Natural killer cell (primary cell): ENCODE results near the gene DSCAML1. TPM values are rescaled to one million over a fixed set of nuclear protein-coding genes. Genes with fewer than 3 reads are reported as not detected.

Source experiments
- ATAC-seq, 3 donors: fragments of 150-1000 bp in 2 of 3; fragments of 200-7000 bp in 1 of 3; cut with Tn5 transposase; 1 replicate in 1 of 3; 2 replicates in 2 of 3; pipeline ENCODE4 v1.10.0; 2021; ENCODE audit warnings: mild to moderate bottlenecking in 2 of 3, moderate library complexity in 2 of 3
- DNase-seq, 2 donors: peaks; one replicate each; pipeline versions ENCODE4 v3.0.0 to v3.0.0-alpha.2; 2013 to 2021; ENCODE audit warnings: mixed read lengths in 1 of 2
- H3K27ac ChIP-seq: one replicate; pipeline ENCODE4 v1.5.1; 2013; ENCODE audit warnings: mild to moderate bottlenecking, low read length
- H3K27me3 ChIP-seq: one replicate; pipeline ENCODE4 v1.6.1; 2013; ENCODE audit warnings: low read length; ENCODE audit not compliant: control insufficient read depth, insufficient read depth
- H3K36me3 ChIP-seq: one replicate; pipeline ENCODE4 v1.6.1; 2013; ENCODE audit warnings: low read length; ENCODE audit not compliant: control insufficient read depth, insufficient read depth
- H3K4me1 ChIP-seq: one replicate; pipeline ENCODE4 v1.6.1; 2013; ENCODE audit warnings: low read length; ENCODE audit not compliant: control insufficient read depth, insufficient read depth
- H3K4me3 ChIP-seq: one replicate; pipeline ENCODE4 v1.5.1; 2013; ENCODE audit warnings: low read length
- H3K9me3 ChIP-seq: one replicate; pipeline ENCODE4 v1.6.1; 2013; ENCODE audit warnings: low read length; ENCODE audit not compliant: control insufficient read depth, insufficient read depth
- H3K27ac Mint-ChIP-seq, 2 donors: one replicate each; pipeline ENCODE4 v1.8.0; 2022; ENCODE audit warnings: mild to moderate bottlenecking in 2 of 2, mixed read lengths in 2 of 2, moderate library complexity in 1 of 2
- H3K27me3 Mint-ChIP-seq, 2 donors: one replicate each; pipeline ENCODE4 v1.8.0; 2022; ENCODE audit warnings: low read depth in 2 of 2, mixed read lengths in 2 of 2
- H3K36me3 Mint-ChIP-seq: one replicate; pipeline ENCODE4 v1.8.0; 2022; ENCODE audit warnings: mixed read lengths
- H3K4me1 Mint-ChIP-seq, 2 donors: one replicate each; pipeline ENCODE4 v1.8.0; 2022; ENCODE audit warnings: mixed read lengths in 2 of 2
- H3K4me3 Mint-ChIP-seq: one replicate; pipeline ENCODE4 v1.8.0; 2022; ENCODE audit warnings: mild to moderate bottlenecking, moderate library complexity, mixed read lengths
- H3K9me3 Mint-ChIP-seq, 2 donors: one replicate each; pipeline ENCODE4 v1.8.0; 2022; ENCODE audit warnings: mixed read lengths in 2 of 2
- WGBS: methylation state at CpG from one replicate; pipeline ENCODE4 v1.1.7; 2013; ENCODE audit warnings: missing lambda C conversion rate; ENCODE audit not compliant: insufficient coverage; 5-methylcytosine and 5-hydroxymethylcytosine counted together
- intact Hi-C: fragments of 100-400 bp; cut with micrococcal nuclease; formaldehyde crosslinking; loops from one replicate; pipeline ENCODE4 v1.14.2; 2022
- total RNA-seq, 4 donors: library from RNA; stranded (reverse); fragments of 120-200 nt in 1 of 4; gene quantifications; one replicate each; pipeline versions ENCODE4 v1.2.3 to v1.2.4, GENCODE V29; 2013 to 2022
- TF ChIP-seq, protein P1 (sequence below): fragments of 200-600 bp; IDR thresholded peaks from one replicate; pipeline ENCODE4 v1.8.0; 2022; ENCODE audit warnings: antibody characterized with exemption

DSCAML1 gene
- total RNA-seq, 3 donors from 2014 or later (not counting 1 experiment from before 2014, with no cell fraction given): 0.66 TPM; not detected in 2

DNA sequence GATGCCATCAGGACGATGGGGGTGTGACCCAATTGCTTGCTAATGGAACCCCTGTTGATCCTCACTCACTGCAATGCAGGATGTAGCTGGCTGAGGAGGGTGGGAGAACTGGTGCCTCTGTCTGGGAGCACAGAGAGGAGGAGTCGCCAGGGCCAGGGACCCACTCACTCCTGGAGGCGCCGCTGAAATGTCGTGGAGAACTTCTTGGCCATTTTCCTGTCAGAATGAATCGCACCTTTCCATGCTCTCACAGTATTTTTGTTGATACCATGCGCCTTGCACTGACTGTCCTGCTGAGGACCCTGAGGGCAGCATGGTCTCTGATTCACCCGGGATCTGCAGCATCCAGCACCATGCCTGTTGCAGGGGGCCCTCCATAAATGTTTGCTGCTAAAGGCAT, 211.4 kb downstream of the DSCAML1 start:
- intact Hi-C loops: no loop called here

DNA sequence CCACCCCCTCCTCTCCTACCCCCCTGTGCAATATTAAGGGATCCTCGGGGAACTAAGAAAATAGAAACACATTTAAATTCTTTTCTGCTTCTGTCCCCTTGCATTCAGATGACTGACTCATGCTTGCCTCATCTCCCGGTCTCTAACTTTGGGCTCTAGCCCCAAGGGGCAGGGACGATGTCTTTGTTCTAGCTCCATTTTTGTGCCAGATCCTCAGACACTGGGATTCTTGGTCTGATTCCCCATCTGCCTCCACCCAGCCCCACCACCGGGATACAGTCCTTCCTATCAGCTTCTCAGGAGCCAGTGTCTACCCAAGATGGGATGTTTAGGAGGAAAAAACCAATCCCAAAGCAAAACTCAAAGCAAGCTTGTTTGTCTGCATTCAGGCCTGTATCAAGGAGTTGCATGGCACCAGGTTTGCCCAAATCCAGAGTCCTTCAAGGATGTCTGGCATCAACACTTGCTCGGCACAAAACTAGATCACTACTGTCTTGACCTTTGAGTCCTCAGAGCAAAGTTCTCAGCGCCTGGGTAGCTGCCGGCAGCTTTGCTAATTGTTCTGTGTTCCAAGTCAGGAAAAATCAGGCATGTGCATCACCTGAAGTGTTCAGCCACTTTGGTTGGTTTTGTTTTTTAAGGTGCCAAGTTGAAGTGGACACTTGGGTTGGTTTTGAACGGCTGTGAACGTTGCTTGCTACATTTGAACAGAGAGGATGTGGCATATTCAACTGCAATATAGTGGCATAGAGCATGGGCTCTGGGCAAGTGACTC, 212.8 kb downstream of the DSCAML1 start:
- H3K9me3 Mint-ChIP-seq: no peaks in the 10 kb centered on the region
- no peak overlapping the region for H3K27ac Mint-ChIP-seq
- H3K36me3 Mint-ChIP-seq: no peaks in the 10 kb centered on the region
- Histone ChIP-seq H3K4me1 (no peaks in the 10 kb centered on the region), H3K4me3 (no peak overlapping the region), H3K27me3 (no peaks in the 10 kb centered on the region), H3K36me3 (no peaks in the 10 kb centered on the region), H3K27ac (no peak overlapping the region), H3K9me3 (no peaks in the 10 kb centered on the region)
- TF ChIP-seq, protein P1, sequence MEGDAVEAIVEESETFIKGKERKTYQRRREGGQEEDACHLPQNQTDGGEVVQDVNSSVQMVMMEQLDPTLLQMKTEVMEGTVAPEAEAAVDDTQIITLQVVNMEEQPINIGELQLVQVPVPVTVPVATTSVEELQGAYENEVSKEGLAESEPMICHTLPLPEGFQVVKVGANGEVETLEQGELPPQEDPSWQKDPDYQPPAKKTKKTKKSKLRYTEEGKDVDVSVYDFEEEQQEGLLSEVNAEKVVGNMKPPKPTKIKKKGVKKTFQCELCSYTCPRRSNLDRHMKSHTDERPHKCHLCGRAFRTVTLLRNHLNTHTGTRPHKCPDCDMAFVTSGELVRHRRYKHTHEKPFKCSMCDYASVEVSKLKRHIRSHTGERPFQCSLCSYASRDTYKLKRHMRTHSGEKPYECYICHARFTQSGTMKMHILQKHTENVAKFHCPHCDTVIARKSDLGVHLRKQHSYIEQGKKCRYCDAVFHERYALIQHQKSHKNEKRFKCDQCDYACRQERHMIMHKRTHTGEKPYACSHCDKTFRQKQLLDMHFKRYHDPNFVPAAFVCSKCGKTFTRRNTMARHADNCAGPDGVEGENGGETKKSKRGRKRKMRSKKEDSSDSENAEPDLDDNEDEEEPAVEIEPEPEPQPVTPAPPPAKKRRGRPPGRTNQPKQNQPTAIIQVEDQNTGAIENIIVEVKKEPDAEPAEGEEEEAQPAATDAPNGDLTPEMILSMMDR: no peak
- ATAC-seq: no peak
- DNase-seq: no peak
- intact Hi-C loops: no loop called here
- no peaks in the 10 kb centered on the region for H3K4me1 Mint-ChIP-seq
- H3K27me3 Mint-ChIP-seq: peaks cover 0 to 6% of the 10 kb centered on the region in 2 donors
- 91% methylated on average over 9 of the region's 9 CpGs for WGBS
- no peak overlapping the region for H3K4me3 Mint-ChIP-seq

More for the DNA sequence above, 211.4 kb downstream of the DSCAML1 start:
- no peaks in the 10 kb centered on the region for H3K36me3 ChIP-seq
- H3K4me1 ChIP-seq: no peaks in the 10 kb centered on the region
- TF ChIP-seq, protein P1: no peak
- Mint-ChIP-seq H3K36me3 (no peaks in the 10 kb centered on the region), H3K4me1 (no peaks in the 10 kb centered on the region), H3K9me3 (no peaks in the 10 kb centered on the region), H3K27ac (no peak overlapping the region), H3K27me3 (peaks cover 0 to 5% of the 10 kb centered on the region in 2 donors), H3K4me3 (no peak overlapping the region)
- no peak overlapping the region for H3K27ac ChIP-seq
- ATAC-seq (no peak), DNase-seq (no peak)
- no peaks in the 10 kb centered on the region for H3K9me3 ChIP-seq
- H3K27me3 ChIP-seq: no peaks in the 10 kb centered on the region
- 89% methylated on average over 8 of the region's 8 CpGs for WGBS
- no peak overlapping the region for H3K4me3 ChIP-seq

DNA sequence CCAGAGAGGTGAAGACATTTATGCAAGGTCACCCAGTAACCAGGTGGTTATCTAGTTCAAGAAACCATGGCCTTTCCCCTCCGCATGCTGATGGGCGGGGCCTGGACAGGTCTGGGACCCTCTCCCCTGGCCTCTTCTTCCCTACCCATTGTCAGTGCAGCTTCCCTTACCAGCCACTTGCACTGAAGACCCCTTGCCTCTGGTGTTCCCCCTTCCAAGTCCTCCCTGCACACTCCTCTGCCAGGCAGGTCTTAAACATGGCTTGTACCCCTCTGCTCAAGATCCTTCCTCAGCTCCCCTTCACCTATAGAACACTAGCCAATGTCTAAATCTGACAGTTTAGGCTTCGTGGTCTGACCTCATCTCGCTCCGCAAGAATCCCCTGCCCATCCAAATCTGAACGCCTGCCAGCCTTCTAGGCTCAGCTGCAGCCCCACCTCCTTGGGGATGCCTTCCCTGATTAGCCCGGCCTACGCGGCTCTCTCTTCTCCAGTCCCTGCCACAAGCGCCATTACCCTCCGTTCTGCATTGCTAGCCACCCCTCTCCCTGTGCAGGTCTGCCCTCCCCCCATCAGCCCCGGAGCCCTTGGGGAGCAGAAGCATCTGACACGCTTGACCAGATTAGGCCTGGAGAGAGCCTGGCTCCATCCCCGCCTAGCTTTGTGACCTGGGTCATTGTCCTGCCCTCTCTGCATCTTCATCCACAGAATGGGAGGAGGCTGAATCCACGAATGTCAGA, 213.8 kb downstream of the DSCAML1 start:
- no peaks in the 10 kb centered on the region for H3K4me1 Mint-ChIP-seq
- Histone ChIP-seq H3K9me3 (no peaks in the 10 kb centered on the region), H3K27me3 (no peaks in the 10 kb centered on the region), H3K36me3 (no peaks in the 10 kb centered on the region), H3K4me1 (no peaks in the 10 kb centered on the region), H3K27ac (no peak overlapping the region), H3K4me3 (no peak overlapping the region)
- H3K4me3 Mint-ChIP-seq: no peak overlapping the region
- no peak for ATAC-seq
- TF ChIP-seq, protein P1: no peak
- no peak overlapping the region for H3K27ac Mint-ChIP-seq
- H3K36me3 Mint-ChIP-seq: no peaks in the 10 kb centered on the region
- H3K27me3 Mint-ChIP-seq: peaks cover 0 to 9% of the 10 kb centered on the region in 2 donors
- intact Hi-C loops: no loop called here
- H3K9me3 Mint-ChIP-seq: no peaks in the 10 kb centered on the region
- no peak for DNase-seq
- 76% methylated on average over 15 of the region's 15 CpGs for WGBS
